K562 (cell line): ENCODE results near the gene OR13C4. TPM values are rescaled to one million over a fixed set of nuclear protein-coding genes. Genes with fewer than 3 reads are reported as not detected.

Experiments
- ATAC-seq: fragments of 200-7000 bp; cut with Tn5 transposase; 3 replicates; pipeline ENCODE4 v1.9.1; 2020; ENCODE audit warnings: moderate library complexity
- BruUV-seq: library from RNA; stranded (reverse); fragments of 400-500 nt; replicated peaks from 2 replicates; lab custom pipeline; 2021; lab: Mats Ljungman, UMichigan
- CTCF ChIA-PET: fragments of 300-600 bp; formaldehyde crosslinking; extraction: SDS; loops from one replicate; lab custom pipeline; 2021; ENCODE audit warnings: low intra/inter-chr PET ratio; lab: Yijun Ruan, JAX
- POLR2A ChIA-PET: fragments of 300-600, 350-650 bp; sonication (Branson Sonifier 250); formaldehyde crosslinking; extraction: SDS; loops from one replicate; lab custom pipeline; 2021; ENCODE audit warnings: antibody characterized with exemption, inconsistent platforms; lab: Yijun Ruan, JAX
- DNase-seq, 4 experiments: peaks; one replicate each; pipeline versions ENCODE4 v3.0.0 to v3.0.0-alpha.2; 2011 to 2018; ENCODE audit warnings: low spot score in 3 of 4, mixed read lengths in 3 of 4; ENCODE audit errors: extremely low read depth in 1 of 4
- FAIRE-seq: peaks from 2 replicates; lab custom pipeline; 2011; peaks lifted over from hg19 to GRCh38; lab: Jason Lieb, UNC
- H2AFZ ChIP-seq: 2 replicates; pipeline ENCODE4 v1.6.0; 2011; ENCODE audit warnings: low read depth, low read length, control low read depth, inconsistent platforms
- H3K27ac ChIP-seq: fragments of 200-600 bp; 3 replicates; pipeline ENCODE4 v1.8.0; 2011; ENCODE audit warnings: low read depth, mild to moderate bottlenecking, control low read depth, inconsistent platforms, low read length, moderate library complexity, mixed read lengths; ENCODE audit errors: extremely low read depth
- H3K27me3 ChIP-seq, 2 experiments: fragments of 300-600 bp in 1 of 2; 2 replicates in 1 of 2; 3 replicates in 1 of 2; pipeline versions ENCODE4 v1.6.0 to v1.8.0; 2011; ENCODE audit warnings: inconsistent platforms in 2 of 2, low read length in 2 of 2, mild to moderate bottlenecking in 1 of 2, mixed read lengths in 1 of 2, moderate library complexity in 1 of 2; ENCODE audit not compliant: control insufficient read depth in 2 of 2, insufficient read depth in 2 of 2
- H3K36me3 ChIP-seq: fragments of 300-600 bp; 3 replicates; pipeline ENCODE4 v1.8.0; 2011; ENCODE audit warnings: mild to moderate bottlenecking, low read length, inconsistent platforms; ENCODE audit not compliant: control insufficient read depth, insufficient read depth
- H3K4me1 ChIP-seq, 2 experiments: fragments of 200-600 bp in 1 of 2; replicated peaks in 1 of 2; 2 replicates in 1 of 2; 3 replicates in 1 of 2; pipeline versions ENCODE4 v1.5.1 to v1.8.0; 2011; ENCODE audit warnings: inconsistent platforms in 2 of 2, low read length in 2 of 2, mild to moderate bottlenecking in 1 of 2, mixed read lengths in 1 of 2, moderate library complexity in 1 of 2; ENCODE audit not compliant: control insufficient read depth in 2 of 2, insufficient read depth in 2 of 2
- H3K4me2 ChIP-seq: 2 replicates; pipeline ENCODE4 v1.6.1; 2011; ENCODE audit warnings: low read length, control low read depth, inconsistent platforms, mixed read lengths; ENCODE audit not compliant: insufficient read depth
- H3K4me3 ChIP-seq: fragments of 200-600 bp; sonication (generic), shearing (Covaris generic); 2 replicates; pipeline ENCODE4 v1.5.1; 2016; ENCODE audit warnings: control low read depth, inconsistent platforms
- H3K79me2 ChIP-seq: fragments of 200-600 bp; 3 replicates; pipeline ENCODE4 v1.8.0; 2011; ENCODE audit warnings: low read length, inconsistent platforms; ENCODE audit not compliant: control insufficient read depth, insufficient read depth
- H3K9ac ChIP-seq, 2 experiments: 2 replicates each; pipeline versions ENCODE4 v1.6.0 to v1.6.1; 2011; ENCODE audit warnings: low read depth in 2 of 2, low read length in 2 of 2, control low read depth in 1 of 2, inconsistent platforms in 1 of 2, mild to moderate bottlenecking in 1 of 2, mixed read lengths in 1 of 2; ENCODE audit not compliant: insufficient read depth in 1 of 2
- H3K9me1 ChIP-seq: one replicate; pipeline ENCODE4 v1.6.0; 2011; ENCODE audit warnings: inconsistent platforms, mild to moderate bottlenecking, low read length, moderate library complexity; ENCODE audit not compliant: control insufficient read depth, insufficient read depth
- H3K9me3 ChIP-seq: replicated peaks from 2 replicates; pipeline ENCODE4 v1.5.1; 2011; ENCODE audit warnings: low read depth, low read length, inconsistent platforms; ENCODE audit not compliant: control insufficient read depth, insufficient read depth
- H4K20me1 ChIP-seq: replicated peaks from 2 replicates; pipeline ENCODE4 v1.6.1; 2011; ENCODE audit warnings: low read length, inconsistent platforms, mixed read lengths; ENCODE audit not compliant: control insufficient read depth, insufficient read depth
- CBX3 ChIP-seq, 2 experiments: IDR thresholded peaks; 1 replicate in 1 of 2; 2 replicates in 1 of 2; pipeline ENCODE4 v1.6.1; 2012; ENCODE audit warnings: inconsistent platforms in 2 of 2, low read length in 2 of 2, borderline replicate concordance in 1 of 2, control low read depth in 1 of 2
- CCNT2 ChIP-seq: IDR thresholded peaks from 2 replicates; pipeline ENCODE4 v1.6.1; 2011; ENCODE audit warnings: borderline replicate concordance, low read depth, mild to moderate bottlenecking, moderate library complexity, mixed read lengths, low read length; ENCODE audit not compliant: insufficient read length; ENCODE audit errors: extremely low read depth
- CREB1 ChIP-seq, 2 experiments: sonication (generic) in 1 of 2; formaldehyde crosslinking in 1 of 2; IDR thresholded peaks; 2 replicates each; pipeline versions ENCODE4 v1.6.1 to v1.8.0; 2012 to 2022; ENCODE audit warnings: inconsistent platforms in 1 of 2, mild to moderate bottlenecking in 1 of 2, missing genetic modification reagents in 1 of 2, moderate library complexity in 1 of 2
- MBD1 ChIP-seq: fragments of 250-450 bp; sonication (Bioruptor Pico); IDR thresholded peaks from 2 replicates; pipeline ENCODE4 v1.8.0; 2022; ENCODE audit warnings: inconsistent platforms
- MNT ChIP-seq, 2 experiments: fragments of 450-650 bp; conservative IDR thresholded peaks; 2 replicates each; pipeline ENCODE4 v1.6.1; 2017; ENCODE audit warnings: mild to moderate bottlenecking in 2 of 2, moderate library complexity in 2 of 2
- MTA2 ChIP-seq: fragments of 450-650 bp; IDR thresholded peaks from 2 replicates; pipeline ENCODE4 v1.6.1; 2016; ENCODE audit warnings: low read depth
- OTX1 ChIP-seq: fragments of 450-650 bp; formaldehyde crosslinking; IDR thresholded peaks from 2 replicates; pipeline ENCODE4 v1.4.0; 2022; ENCODE audit warnings: mild to moderate bottlenecking
- SAP30 ChIP-seq: fragments of 200-600 bp; sonication (generic); IDR thresholded peaks from 2 replicates; pipeline ENCODE4 v1.6.1; 2012; ENCODE audit warnings: borderline replicate concordance, low read depth, mild to moderate bottlenecking, moderate library complexity, low read length, control low read depth, inconsistent platforms; ENCODE audit not compliant: insufficient read depth, poor library complexity, severe bottlenecking
- TARDBP ChIP-seq: fragments of 450-650 bp; IDR thresholded peaks from 2 replicates; pipeline ENCODE4 v1.6.1; 2016
- TCF7 ChIP-seq: sonication (generic); IDR thresholded peaks from 2 replicates; pipeline ENCODE4 v1.6.1; 2016; ENCODE audit warnings: antibody characterized with exemption, borderline replicate concordance
- TCF7L2 ChIP-seq: fragments of 150-350 bp; IDR thresholded peaks from 2 replicates; pipeline ENCODE4 v1.6.1; 2016; ENCODE audit warnings: low read depth, mild to moderate bottlenecking, low read length, moderate library complexity
- TEAD1 ChIP-seq, 2 experiments: fragments of 450-650 bp in 1 of 2; sonication (generic) in 1 of 2; formaldehyde crosslinking; IDR thresholded peaks; 2 replicates each; pipeline versions ENCODE4 v1.4.0 to v1.8.0; 2020 to 2022; ENCODE audit warnings: mild to moderate bottlenecking in 2 of 2, missing genetic modification reagents in 1 of 2
- ZBTB49 ChIP-seq: sonication (generic); formaldehyde crosslinking; IDR thresholded peaks from 2 replicates; pipeline ENCODE4 v1.8.0; 2022; ENCODE audit warnings: missing genetic modification reagents, mild to moderate bottlenecking, borderline replicate concordance
- ZKSCAN1 ChIP-seq: fragments of 150-350 bp; IDR thresholded peaks from 2 replicates; pipeline ENCODE4 v1.6.1; 2016; ENCODE audit warnings: low read depth, low read length
- ZNF253 ChIP-seq: fragments of 250-450 bp; sonication (Bioruptor Pico); conservative IDR thresholded peaks from 2 replicates; pipeline ENCODE4 v1.6.1; 2021; ENCODE audit warnings: mild to moderate bottlenecking
- ZNF41 ChIP-seq: fragments of 250-450 bp; sonication (Bioruptor Pico); conservative IDR thresholded peaks from 2 replicates; pipeline ENCODE4 v1.4.0; 2020; ENCODE audit warnings: mild to moderate bottlenecking
- ZNF507 ChIP-seq: conservative IDR thresholded peaks from 2 replicates; pipeline ENCODE4 v1.6.1; 2017; ENCODE audit warnings: missing genetic modification characterization, missing compliant biosample characterization
- ZNF696 ChIP-seq: fragments of 250-450 bp; sonication (Bioruptor Pico); conservative IDR thresholded peaks from 2 replicates; pipeline ENCODE4 v1.4.0; 2020; ENCODE audit warnings: mild to moderate bottlenecking, moderate library complexity
- WGBS: fragments of 100-300 bp; shearing (Covaris generic); methylation state at CpG from one replicate; pipeline ENCODE4 v1.1.6; 2016; ENCODE audit warnings: low coverage, mixed read lengths; ENCODE audit not compliant: insufficient coverage; ENCODE audit errors: missing lambda C conversion rate; 5-methylcytosine and 5-hydroxymethylcytosine counted together
- in situ Hi-C: fragments of 300-500 bp; cut with MboI; formaldehyde crosslinking; loops from 4 replicates; pipeline ENCODE4 v1.15.0; 2018; ENCODE audit warnings: inconsistent platforms, mixed read lengths
- intact Hi-C: fragments of 100-400 bp; cut with micrococcal nuclease; formaldehyde crosslinking; loops from 2 replicates; pipeline ENCODE4 v1.14.2; 2022
- polyA plus RNA-seq, 8 experiments: library from polyadenylated mRNA; depleted of rRNA in 4 of 8; stranded (reverse) in 5 of 8; unstranded in 3 of 8; fragments of >200 nt; fragmentation: Nextera tagmentation in 2 of 8; fragmentation: Illumina TruSeq in 1 of 8; extraction: Ambion mirVana in 2 of 8; extraction: Trizol in 1 of 8; gene quantifications; 2 replicates each; pipeline versions ENCODE4 v1.2.1 to v1.2.3, GENCODE V29; 2011 to 2014; ENCODE audit warnings: inconsistent platforms in 1 of 8, missing spikeins in 1 of 8
- total RNA-seq, 7 experiments: library from RNA; depleted of rRNA in 6 of 7; stranded (reverse); fragments of >200 nt in 6 of 7; fragmentation: Illumina TruSeq in 2 of 7; extraction: Trizol in 2 of 7; gene quantifications; 2 replicates each; pipeline versions ENCODE4 v1.2.1 to v1.2.3, GENCODE V29; 2011 to 2021; ENCODE audit warnings: low replicate concordance in 1 of 7

OR13C4 gene
- total and polyA plus RNA-seq, 9 of the 15 experiments (the other 6 are each of a cell fraction or from before 2014, with no cell fraction given), result not detected

- Histone ChIP-seq H3K4me2 (no peak within 1 kb of the TSS), H2AFZ (no peak within 1 kb of the TSS), H3K27me3 (no peaks in the 10 kb centered on the region), H3K9me1 (no peaks in the 10 kb centered on the region), H3K4me1 (no peaks in the 10 kb centered on the region), H3K9ac (no peak within 1 kb of the TSS), H3K4me3 (no peak within 1 kb of the TSS), H3K36me3 (no peaks in the 10 kb centered on the region), H3K27ac (no peak within 1 kb of the TSS), H4K20me1 (no peaks in the 10 kb centered on the region), H3K9me3 (no peaks in the 10 kb centered on the region), H3K79me2 (no peaks in the 10 kb centered on the region)
- DNase-seq (no peak), FAIRE-seq (no peak), ATAC-seq (no peak)
- TF ChIP-seq CCNT2 (no peak), MBD1 (CRISPR knock-in tag) (no peak), TCF7L2 (no peak), SAP30 (no peak), TCF7 (no peak), ZKSCAN1 (no peak), CREB1 (IDR thresholded peaks at IDR 0.05) (no peak), CREB1 (CRISPR knock-in tag; IDR thresholded peaks at IDR 0.05) (no peak), CBX3 (IDR thresholded peaks at IDR 0.05; ENCODE audit: borderline replicate concordance in 1 of 2, low read length in 2 of 2) (no peak), TARDBP (no peak), MTA2 (no peak), ZNF507 (tag) (no peak), ZNF696 (CRISPR knock-in tag) (no peak), MNT (conservative IDR thresholded peaks at IDR 0.05) (no peak), ZNF41 (CRISPR knock-in tag) (no peak), ZNF253 (no peak), TEAD1 (CRISPR knock-in tag; IDR thresholded peaks at IDR 0.05) (no peak), ZBTB49 (no peak), OTX1 (CRISPR knock-in tag) (no peak)
- in situ Hi-C loops (no loop called here), intact Hi-C loops (no loop called here)
- 0% methylated on average over 5 of the region's 5 CpGs for WGBS
- no TSS peak for BruUV-seq
- ChIA-PET CTCF (no interaction called here), POLR2A (no interaction called here)
Measured at GRCh38 chr9:104503963-104504362, 23.0 kb downstream of the OR13C4 start, which contains the start of gene OR13F1. TSS of gene OR13F1 (plus strand) at chr9:104504263. CDS start at chr9:104504263, 0 bp downstream.
